DND-41 (cell line): ENCODE data around the gene PLXNA3.

Source experiments
- EZH2 ChIP-seq: IDR thresholded peaks from 3 replicates; pipeline ENCODE4 v1.6.1; 2012; ENCODE audit warnings: borderline replicate concordance, low read depth, mild to moderate bottlenecking, moderate library complexity, low read length, inconsistent platforms; ENCODE audit not compliant: severe bottlenecking
- TF ChIP-seq, protein P1 (sequence below): IDR thresholded peaks from 2 replicates; pipeline ENCODE4 v1.5.1; 2012; ENCODE audit warnings: borderline replicate concordance, low read length, moderate library complexity, mild to moderate bottlenecking; ENCODE audit not compliant: poor library complexity, severe bottlenecking; ENCODE audit errors: extremely low read depth

DNA sequence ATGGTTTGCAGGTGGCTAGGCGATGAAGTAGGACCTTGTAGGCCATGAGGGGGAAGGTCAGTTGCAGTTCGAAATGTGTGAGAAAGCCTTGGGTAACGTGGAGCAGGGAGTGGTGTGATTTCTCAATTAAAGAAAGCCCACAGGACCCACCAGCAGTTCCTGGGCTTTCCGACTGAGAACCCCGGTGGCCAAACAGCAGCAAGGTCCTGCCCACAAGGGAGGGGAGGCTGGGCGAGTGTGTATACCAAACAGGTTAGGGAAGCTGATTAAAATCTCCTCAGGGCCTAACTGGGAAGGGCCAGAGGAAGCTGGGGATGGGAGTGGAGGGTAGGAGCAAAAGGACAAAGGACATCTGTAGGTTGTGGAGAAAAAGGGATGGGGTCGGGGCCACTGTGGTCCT, 27.2 kb upstream of the PLXNA3 start:
- TF ChIP-seq, protein P1, sequence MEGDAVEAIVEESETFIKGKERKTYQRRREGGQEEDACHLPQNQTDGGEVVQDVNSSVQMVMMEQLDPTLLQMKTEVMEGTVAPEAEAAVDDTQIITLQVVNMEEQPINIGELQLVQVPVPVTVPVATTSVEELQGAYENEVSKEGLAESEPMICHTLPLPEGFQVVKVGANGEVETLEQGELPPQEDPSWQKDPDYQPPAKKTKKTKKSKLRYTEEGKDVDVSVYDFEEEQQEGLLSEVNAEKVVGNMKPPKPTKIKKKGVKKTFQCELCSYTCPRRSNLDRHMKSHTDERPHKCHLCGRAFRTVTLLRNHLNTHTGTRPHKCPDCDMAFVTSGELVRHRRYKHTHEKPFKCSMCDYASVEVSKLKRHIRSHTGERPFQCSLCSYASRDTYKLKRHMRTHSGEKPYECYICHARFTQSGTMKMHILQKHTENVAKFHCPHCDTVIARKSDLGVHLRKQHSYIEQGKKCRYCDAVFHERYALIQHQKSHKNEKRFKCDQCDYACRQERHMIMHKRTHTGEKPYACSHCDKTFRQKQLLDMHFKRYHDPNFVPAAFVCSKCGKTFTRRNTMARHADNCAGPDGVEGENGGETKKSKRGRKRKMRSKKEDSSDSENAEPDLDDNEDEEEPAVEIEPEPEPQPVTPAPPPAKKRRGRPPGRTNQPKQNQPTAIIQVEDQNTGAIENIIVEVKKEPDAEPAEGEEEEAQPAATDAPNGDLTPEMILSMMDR = no peak
- TF ChIP-seq EZH2 = no peak
